SJSA1 (cell line): ENCODE data around the gene CRHR2. TPM values are rescaled to one million over a fixed set of nuclear protein-coding genes. Genes with fewer than 3 reads are reported as not detected.

Source experiments
- DNase-seq, 2 experiments: peaks; one replicate each; pipeline ENCODE4 v3.0.0-alpha.2; 2015 to 2020; ENCODE audit warnings: low spot score in 2 of 2, low read depth in 1 of 2
- H3K27ac ChIP-seq: fragments of 250-450 bp; sonication (Bioruptor Pico); 2 replicates; pipeline ENCODE4 v1.5.1; 2020; ENCODE audit warnings: mild to moderate bottlenecking, moderate library complexity
- H3K27me3 ChIP-seq: fragments of 250-450 bp; sonication (Bioruptor Pico); replicated peaks from 2 replicates; pipeline ENCODE4 v1.5.1; 2020; ENCODE audit warnings: mild to moderate bottlenecking, moderate library complexity
- H3K36me3 ChIP-seq: fragments of 250-450 bp; sonication (Bioruptor Pico); 2 replicates; pipeline ENCODE4 v1.5.1; 2020; ENCODE audit warnings: mild to moderate bottlenecking
- H3K4me1 ChIP-seq: fragments of 250-450 bp; sonication (Bioruptor Pico); replicated peaks from 2 replicates; pipeline ENCODE4 v1.6.1; 2021; ENCODE audit warnings: mild to moderate bottlenecking
- H3K4me3 ChIP-seq: fragments of 250-450 bp; sonication (Bioruptor Pico); 2 replicates; pipeline ENCODE4 v1.5.1; 2020; ENCODE audit warnings: mild to moderate bottlenecking
- H3K9me3 ChIP-seq: fragments of 250-450 bp; sonication (Bioruptor Pico); replicated peaks from 2 replicates; pipeline ENCODE4 v1.5.1; 2020; ENCODE audit warnings: mild to moderate bottlenecking
- total RNA-seq: library from RNA; depleted of rRNA; stranded (reverse); fragments of >200 nt; shearing (Covaris generic); gene quantifications from 2 replicates; pipeline ENCODE4 v1.2.3, GENCODE V29; 2014

Gene CRHR2
- total RNA-seq, 1 experiment from 2014 or later: not detected

DNA sequence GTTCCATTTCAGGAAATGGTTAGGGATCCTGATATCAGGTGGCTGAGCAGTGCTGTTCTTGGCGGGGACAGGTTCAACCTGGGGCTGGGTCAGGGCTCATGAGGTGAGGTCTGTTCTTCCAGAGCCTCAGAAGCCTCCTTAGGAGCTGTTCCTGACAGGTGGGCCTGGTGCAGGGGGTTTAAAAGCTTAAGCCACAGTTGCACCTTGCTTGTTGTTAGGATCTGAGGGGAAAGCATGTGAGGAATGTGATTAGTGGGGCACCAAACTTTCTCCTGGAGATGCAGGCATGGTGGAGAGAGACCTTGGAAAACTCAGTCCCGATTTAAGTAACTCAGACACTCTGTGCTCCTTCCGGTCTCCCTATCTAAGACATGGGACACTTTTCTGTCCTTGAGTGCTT lies 18.7 kb upstream of the CRHR2 start:
- Histone ChIP-seq H3K27ac (no peak overlapping the region), H3K27me3 (0 out of 2 replicates have a peak, but pooled peaks cover 3% of the 10 kb centered on the region), H3K9me3 (no peaks in the 10 kb centered on the region), H3K4me3 (no peak overlapping the region), H3K4me1 (no peaks in the 10 kb centered on the region), H3K36me3 (no peaks in the 10 kb centered on the region)
- no peak for DNase-seq

DNA sequence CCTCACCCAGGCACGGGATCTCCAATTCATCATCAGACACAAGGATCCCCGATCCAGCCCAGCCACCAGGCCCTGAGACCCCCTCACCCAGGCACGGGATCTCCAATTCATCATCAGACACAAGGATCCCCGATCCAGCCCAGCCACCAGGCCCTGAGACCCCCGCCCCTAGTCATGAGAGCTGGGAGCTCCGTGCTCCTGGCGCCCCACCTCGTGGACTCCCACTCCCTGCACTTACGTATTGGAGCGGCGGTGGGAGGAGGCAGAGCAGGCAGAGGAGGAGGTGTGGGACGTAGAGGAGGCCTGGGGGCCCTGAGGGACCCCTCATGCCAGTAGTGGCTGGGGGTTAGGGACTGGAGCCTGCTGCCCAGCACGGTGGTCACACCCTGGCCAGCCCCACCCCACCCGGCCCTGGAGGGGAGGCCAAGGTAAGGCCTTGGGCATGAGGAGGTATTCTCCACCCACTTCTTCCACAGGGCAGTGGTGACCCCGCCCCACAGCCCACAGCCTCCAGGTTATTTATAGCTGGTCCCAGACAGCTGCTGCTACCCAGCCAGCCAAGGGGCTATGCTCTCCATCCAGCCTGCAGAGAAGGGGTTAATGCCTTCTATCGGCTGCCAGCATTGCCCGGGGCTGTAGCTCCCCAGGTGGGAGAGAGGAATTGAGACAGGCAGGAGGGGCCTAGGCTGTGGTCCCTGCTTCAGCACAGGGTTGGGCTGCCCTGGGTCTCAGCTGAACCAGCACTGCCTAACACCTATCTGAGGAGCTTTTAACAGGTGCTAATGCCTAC lies 17.6 kb upstream of the CRHR2 start:
- no peak overlapping the region for H3K4me3 ChIP-seq
- no peaks in the 10 kb centered on the region for H3K4me1 ChIP-seq
- peaks cover 3% of the 10 kb centered on the region; the same call in 1 of the 2 replicates for H3K27me3 ChIP-seq
- H3K9me3 ChIP-seq: no peaks in the 10 kb centered on the region
- H3K27ac ChIP-seq: no peak overlapping the region
- H3K36me3 ChIP-seq: no peaks in the 10 kb centered on the region
- no peak for DNase-seq

DNA sequence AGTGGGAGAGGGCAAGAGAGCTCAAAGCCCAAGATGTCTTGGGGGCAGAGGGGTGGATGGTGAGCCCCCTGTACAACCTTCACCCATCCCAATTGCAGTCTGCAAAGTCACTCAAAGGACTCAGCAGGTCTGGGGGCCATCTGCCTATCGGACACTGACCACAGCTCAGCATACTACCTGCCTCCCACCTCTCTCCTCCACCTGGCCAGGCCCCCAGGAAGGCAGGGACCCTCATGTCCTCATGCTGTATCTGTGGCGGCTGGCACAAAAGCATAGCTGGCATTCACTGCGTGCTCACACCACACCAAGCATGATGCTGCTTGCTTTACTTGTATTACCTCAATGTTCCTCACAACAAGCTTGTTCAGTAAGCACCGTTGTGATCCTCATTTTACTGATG lies 16.2 kb upstream of the CRHR2 start:
- no peak for DNase-seq
- Histone ChIP-seq H3K36me3 (no peaks in the 10 kb centered on the region), H3K9me3 (no peaks in the 10 kb centered on the region), H3K4me3 (no peak overlapping the region), H3K27ac (no peak overlapping the region), H3K27me3 (peaks cover 3% of the 10 kb centered on the region; the same call in 1 of the 2 replicates), H3K4me1 (no peaks in the 10 kb centered on the region)

DNA sequence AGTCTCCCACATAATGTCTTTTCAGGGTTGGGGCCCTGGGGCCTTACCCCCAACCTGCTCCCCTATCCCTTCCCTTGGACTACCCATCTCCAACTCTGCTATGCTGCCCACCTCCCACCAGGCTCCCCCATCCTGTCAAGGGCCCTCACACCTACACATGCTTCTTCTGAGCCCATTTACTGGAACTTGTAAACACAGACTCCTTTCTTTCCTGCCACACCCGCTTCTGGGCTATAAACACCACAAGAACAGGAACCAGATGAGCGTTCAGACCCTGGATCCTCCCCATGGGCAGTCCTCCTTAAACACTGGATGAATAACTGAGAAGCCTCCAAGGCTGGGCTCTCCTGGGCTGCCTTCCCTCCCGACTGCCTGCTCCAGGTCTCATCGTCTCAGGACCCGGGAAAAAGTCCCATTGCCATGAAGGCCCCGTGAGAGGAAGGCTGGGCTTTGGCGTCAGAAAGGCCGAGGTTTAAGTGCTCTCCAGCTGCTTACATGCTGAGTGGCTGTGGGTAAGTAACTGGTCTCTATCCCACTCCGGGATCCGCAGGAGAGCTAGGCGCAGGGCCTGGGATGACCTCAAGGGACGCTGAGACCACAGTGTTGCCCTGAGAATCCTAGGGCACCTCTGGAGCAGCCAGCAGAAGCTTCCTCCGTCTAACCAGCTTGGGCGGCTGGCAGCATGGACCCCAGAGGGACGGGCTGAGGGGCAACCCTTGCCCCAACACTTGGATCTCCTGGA lies 15.6 kb upstream of the CRHR2 start:
- Histone ChIP-seq H3K9me3 (no peaks in the 10 kb centered on the region), H3K36me3 (no peaks in the 10 kb centered on the region), H3K27ac (no peak overlapping the region), H3K4me1 (no peaks in the 10 kb centered on the region), H3K27me3 (peaks cover 3% of the 10 kb centered on the region; the same call in 1 of the 2 replicates), H3K4me3 (no peak overlapping the region)
- no peak for DNase-seq

DNA sequence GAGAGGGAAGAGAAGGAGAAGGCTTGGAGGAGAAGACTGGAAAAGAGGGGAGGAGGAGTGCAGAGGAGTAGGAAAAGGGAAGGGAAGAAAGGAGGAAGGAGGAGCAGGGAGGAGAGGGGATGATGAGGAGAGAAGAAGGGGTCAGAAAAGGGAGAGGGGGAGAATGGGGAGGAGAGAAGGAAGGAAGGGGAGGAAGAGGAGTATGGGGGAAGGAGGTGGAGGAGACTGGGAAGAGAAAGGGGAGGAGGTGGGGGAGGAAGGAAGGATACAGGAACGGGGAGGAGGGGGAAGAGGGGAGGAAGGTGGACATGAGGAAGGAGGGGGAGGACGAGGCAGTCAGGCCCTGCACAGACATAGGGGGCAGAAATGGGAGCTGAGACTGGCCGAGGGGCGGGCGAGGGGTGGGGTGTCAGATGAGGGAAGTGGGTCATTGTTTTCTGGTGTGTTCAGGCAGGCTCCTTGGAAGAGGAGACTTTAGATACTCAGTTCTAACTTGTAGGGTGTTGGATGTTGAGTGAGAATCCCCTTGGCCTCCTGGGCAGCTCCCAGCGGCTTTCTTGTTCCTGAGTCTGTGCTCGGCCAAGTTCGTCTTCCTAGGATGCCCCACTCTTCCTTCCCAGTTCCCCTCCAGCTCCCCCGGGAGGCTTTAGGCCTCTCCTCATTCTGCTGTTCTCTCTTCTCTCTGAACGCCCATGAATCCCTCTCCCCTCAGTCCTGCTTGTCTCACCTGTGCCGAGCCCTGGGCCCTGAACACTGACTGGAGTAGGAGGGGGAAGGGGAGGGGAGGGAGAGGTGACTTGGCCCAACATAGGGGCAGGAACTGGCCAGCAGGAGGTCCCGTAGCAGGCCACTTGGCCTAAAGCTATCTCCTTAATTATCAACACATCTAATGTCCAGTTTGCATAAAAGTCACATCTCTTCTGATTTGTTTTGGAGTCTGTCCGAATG lies 12.8 kb upstream of the CRHR2 start:
- H3K4me1 ChIP-seq: no peaks in the 10 kb centered on the region
- H3K9me3 ChIP-seq: no peaks in the 10 kb centered on the region
- no peak for DNase-seq
- no peak overlapping the region for H3K27ac ChIP-seq
- H3K4me3 ChIP-seq: no peak overlapping the region
- H3K27me3 ChIP-seq: peaks cover 9% of the 10 kb centered on the region
- no peaks in the 10 kb centered on the region for H3K36me3 ChIP-seq

DNA sequence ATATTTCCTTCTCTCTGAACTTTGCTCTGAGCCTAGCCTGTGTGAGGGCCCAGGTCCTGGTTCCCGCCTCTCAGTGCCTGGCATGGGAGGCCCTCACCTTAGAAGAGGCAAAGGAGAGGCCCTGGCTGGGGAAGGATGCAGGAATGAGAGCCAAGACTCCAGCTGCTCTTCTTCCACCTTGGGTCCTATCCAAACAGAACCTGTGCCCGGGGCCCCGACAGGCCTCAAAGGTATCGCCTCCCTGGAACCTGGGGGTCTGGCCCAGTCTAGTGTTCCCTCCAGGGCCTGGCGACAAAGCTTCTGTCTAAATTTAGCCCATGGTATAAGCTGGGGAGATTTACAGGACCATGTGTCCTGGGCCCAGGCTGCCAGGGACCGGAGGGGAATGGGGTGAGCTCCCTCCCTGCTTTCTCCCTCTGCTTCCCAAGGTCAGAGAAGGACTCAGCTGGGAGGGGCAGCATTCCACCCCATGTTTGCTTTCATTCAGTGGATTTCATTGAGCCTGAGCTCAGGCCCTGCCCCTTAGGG lies 12.0 kb upstream of the CRHR2 start:
- Histone ChIP-seq H3K4me1 (no peaks in the 10 kb centered on the region), H3K27ac (no peak overlapping the region), H3K27me3 (peaks cover 9% of the 10 kb centered on the region), H3K9me3 (no peaks in the 10 kb centered on the region), H3K36me3 (no peaks in the 10 kb centered on the region), H3K4me3 (no peak overlapping the region)
- DNase-seq: no peak

DNA sequence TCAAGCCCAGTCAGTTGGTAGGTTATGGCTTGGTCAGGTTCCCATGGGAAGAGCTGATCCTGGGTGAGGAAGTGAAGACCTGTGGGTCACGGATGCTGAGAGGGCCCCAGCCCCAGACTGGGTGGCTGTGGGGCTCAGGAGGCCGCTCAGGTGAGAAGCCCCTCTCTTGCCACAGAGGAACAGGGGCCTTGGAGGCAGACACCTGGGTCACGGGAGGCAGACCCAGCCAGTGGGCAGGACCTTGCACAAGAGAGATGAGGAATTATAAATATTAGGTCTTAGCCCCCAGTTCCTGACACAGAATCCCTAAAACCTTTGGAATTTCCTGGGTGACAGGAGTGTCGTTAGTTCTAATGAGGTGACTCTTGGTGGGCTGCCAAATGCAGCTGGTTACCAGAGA lies 10.6 kb upstream of the CRHR2 start:
- H3K27me3 ChIP-seq: peaks cover 6% of the 10 kb centered on the region
- H3K9me3 ChIP-seq: no peaks in the 10 kb centered on the region
- no peak overlapping the region for H3K27ac ChIP-seq
- H3K4me3 ChIP-seq: no peak overlapping the region
- DNase-seq: no peak
- no peaks in the 10 kb centered on the region for H3K36me3 ChIP-seq
- no peaks in the 10 kb centered on the region for H3K4me1 ChIP-seq

DNA sequence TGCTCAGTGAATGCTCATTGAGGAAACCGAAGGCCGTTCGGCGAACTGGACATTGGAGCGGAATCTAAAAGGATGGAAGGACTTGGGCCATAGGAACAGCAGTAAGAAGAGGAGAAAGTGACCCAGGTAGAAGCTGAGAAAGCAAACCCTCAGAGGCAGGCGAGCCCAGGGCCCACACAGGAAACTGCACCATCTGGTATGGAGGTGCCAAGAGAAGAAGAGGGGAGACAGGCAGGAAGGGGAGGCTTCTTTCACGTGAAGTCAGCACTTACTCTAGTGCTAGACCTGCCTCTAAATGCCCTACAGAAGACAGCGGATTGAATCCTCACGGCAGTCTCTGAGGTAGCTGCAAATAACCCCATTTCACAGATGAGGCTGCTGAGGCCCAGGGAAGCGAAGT lies 10.2 kb upstream of the CRHR2 start:
- no peaks in the 10 kb centered on the region for H3K9me3 ChIP-seq
- H3K36me3 ChIP-seq: no peaks in the 10 kb centered on the region
- DNase-seq: no peak
- peaks cover 6% of the 10 kb centered on the region for H3K27me3 ChIP-seq
- H3K4me3 ChIP-seq: no peak overlapping the region
- no peaks in the 10 kb centered on the region for H3K4me1 ChIP-seq
- no peak overlapping the region for H3K27ac ChIP-seq

DNA sequence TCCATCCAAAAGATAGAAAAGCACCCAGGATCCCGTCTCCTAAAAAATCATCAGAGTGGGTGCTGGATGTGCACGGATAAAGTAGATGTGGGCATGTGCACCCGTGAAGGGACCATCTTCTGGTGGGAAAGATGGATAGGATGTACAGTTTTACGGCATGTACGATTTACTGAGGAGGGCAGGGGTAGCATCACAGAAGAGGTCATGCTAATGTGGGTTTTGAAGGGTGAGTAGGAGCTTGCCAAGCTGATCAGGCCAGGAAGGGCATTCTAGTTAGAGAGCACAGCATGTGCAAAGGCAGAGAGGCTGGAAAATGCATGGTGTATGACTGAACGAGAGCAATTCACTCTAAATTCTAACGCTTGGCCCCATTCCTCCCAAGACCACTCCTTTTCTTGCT lies 7.8 kb upstream of the CRHR2 start:
- Histone ChIP-seq H3K9me3 (no peaks in the 10 kb centered on the region), H3K27me3 (peaks cover 14% of the 10 kb centered on the region), H3K27ac (no peak overlapping the region), H3K4me3 (no peak overlapping the region), H3K4me1 (no peaks in the 10 kb centered on the region), H3K36me3 (no peaks in the 10 kb centered on the region)
- no peak for DNase-seq

DNA sequence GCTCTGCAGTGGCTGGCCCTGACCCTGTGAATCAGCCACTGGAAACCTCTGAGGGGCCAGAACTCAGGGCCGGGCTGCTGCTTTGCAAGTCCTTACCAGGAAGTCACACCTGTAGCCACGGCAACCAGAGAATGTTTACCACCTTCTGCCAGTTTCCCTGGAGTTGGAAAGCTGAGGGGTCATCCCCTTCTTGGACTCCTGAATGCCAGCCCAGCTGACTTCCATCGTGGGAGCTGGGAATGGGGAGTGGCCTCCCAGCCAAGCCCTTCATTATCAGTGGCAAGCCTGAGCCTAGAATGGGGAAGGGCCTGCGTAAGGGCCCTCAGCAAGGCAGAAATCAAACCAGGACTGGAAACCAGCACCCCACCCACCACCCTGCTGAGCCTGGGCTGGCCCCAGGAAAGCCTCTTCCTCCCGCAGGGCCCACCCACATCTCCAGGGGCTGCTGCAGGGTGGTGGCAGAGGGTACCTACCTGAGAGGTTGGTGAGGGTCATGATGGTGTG lies 6.5 kb upstream of the CRHR2 start:
- no peak overlapping the region for H3K4me3 ChIP-seq
- H3K9me3 ChIP-seq: no peaks in the 10 kb centered on the region
- H3K27ac ChIP-seq: no peak overlapping the region
- H3K36me3 ChIP-seq: no peaks in the 10 kb centered on the region
- H3K27me3 ChIP-seq: peaks cover 19% of the 10 kb centered on the region
- H3K4me1 ChIP-seq: no peaks in the 10 kb centered on the region
- no peak for DNase-seq

DNA sequence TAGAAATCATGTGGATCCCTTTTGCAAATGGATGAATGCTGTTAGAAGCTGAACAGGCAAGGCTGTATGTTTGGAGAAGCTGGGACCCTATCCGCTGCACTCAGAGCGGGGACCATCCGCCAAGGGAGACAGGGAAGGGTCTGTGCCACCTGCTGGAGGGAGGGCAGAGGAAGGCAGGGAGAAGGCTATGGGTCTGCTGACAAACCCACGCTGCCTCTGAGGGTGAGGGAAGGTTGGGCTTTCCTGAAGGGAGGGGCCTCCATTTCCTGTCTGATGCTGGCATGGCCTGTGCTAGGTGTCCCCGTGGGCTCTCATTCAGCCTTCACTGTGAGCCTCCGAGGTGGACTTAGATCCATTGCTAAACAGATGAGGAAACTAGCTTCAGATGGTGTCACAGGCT lies 5.3 kb upstream of the CRHR2 start:
- Histone ChIP-seq H3K27ac (no peak overlapping the region), H3K4me3 (no peak overlapping the region), H3K36me3 (no peaks in the 10 kb centered on the region), H3K4me1 (0 out of 2 replicates have a peak, but pooled peaks cover 1% of the 10 kb centered on the region), H3K9me3 (no peaks in the 10 kb centered on the region), H3K27me3 (peaks cover 23% of the 10 kb centered on the region)
- no peak for DNase-seq

DNA sequence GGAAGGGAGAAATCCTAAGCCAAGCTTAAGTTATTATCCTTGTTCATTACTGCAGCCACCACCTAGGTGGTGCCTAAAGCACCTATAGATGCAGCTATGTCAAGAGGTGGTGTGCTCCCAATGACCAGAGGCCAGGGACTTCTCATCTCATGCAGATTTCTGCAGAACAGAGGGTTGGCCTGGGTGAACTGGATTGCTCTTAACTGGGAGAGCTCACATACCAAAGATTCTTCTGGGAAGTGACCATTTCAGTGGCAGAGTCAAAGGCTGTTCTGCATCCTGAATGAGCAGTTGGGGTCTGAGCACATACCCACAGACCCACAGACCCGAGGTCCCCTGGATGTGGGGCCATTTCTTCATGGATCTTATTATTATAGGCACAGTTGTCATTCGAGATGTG lies 2.1 kb upstream of the CRHR2 start:
- Histone ChIP-seq H3K27ac (no peak overlapping the region), H3K4me3 (no peak overlapping the region), H3K4me1 (peaks cover 10% of the 10 kb centered on the region; the same call in 1 of the 2 replicates), H3K9me3 (no peaks in the 10 kb centered on the region), H3K36me3 (no peaks in the 10 kb centered on the region), H3K27me3 (peaks cover 51% of the 10 kb centered on the region)
- no peak for DNase-seq

DNA sequence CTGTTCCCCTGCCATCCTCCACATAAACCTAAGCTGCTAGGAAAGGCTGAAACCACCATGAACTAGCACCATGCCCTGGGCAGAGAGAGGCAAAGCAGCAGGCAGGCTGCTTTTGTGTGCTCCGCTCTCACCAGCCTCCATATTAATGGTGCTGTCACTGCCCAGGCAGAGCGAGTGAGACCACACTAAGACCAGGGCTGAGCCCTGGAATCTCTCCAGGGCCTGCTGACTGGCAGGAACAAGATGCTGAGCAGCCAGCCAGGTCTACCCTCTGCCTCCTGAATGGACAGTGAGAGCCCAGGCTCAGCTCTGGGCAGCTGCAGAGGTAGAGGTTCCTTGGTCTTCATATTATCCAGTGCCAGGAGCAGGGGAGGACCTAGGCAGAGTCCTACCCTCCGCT lies 1.6 kb upstream of the CRHR2 start:
- H3K36me3 ChIP-seq: no peaks in the 10 kb centered on the region
- no peaks in the 10 kb centered on the region for H3K9me3 ChIP-seq
- H3K4me1 ChIP-seq: peaks cover 10% of the 10 kb centered on the region; the same call in 1 of the 2 replicates
- DNase-seq: no peak
- H3K4me3 ChIP-seq: no peak overlapping the region
- H3K27ac ChIP-seq: no peak overlapping the region
- H3K27me3 ChIP-seq: peaks cover 56% of the 10 kb centered on the region
